ENCODE data around the gene FHIT.

The FHIT gene

DNA sequence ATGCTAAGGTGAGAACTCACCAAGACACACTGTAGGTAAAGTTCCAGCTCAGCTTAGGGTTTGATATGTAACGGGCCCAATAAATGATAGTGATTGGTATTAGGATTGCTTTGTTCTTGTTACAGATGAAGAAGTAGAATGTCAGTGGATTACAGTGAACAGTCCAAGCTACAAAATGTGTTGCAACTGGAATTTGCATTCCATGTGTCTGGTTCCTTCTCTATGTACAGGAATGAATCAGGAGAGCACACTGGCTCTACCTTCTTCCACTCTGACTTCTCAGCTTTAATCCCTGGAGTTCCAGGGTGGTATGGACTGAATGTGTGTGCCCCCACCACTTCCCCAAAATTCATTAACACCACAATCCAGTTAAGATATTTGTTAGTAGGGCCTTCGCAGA, 1471.0 kb downstream of the FHIT start:
- H3K27ac ChIP-seq: no peak overlapping the region
- H3K36me3 ChIP-seq: no peaks in the 10 kb centered on the region
- no peaks in the 10 kb centered on the region for H3K9me3 ChIP-seq
- H3K4me3 ChIP-seq: no peak overlapping the region
- no peaks in the 10 kb centered on the region for H4K20me1 ChIP-seq
- TF ChIP-seq Cebpa-rat (IDR thresholded peaks at IDR 0.05): no peak
- peaks cover 9% of the 10 kb centered on the region for H3K4me1 ChIP-seq
- no peak overlapping the region for H3K9ac ChIP-seq
- no peak overlapping the region for H3K4me2 ChIP-seq
- H3K27me3 ChIP-seq: no peaks in the 10 kb centered on the region

DNA sequence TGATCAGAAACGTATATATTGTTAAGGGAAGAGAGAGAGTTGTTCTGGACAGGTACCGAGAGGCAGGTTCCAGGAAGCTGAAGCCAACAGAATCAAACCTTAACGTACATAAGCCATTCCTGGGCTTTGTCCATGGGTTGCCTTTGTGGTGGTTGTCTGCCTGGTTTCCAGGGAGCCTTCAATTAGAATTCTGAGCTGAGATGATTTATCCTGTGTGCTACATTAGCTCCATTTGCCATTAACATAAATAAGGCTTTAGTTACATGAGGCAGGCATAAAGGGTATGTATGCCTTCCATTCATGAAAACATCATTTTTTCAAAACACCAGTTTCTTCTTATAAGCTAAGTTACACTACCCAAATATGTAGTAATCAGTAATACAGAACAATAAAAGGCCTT, 1472.0 kb downstream of the FHIT start:
- Histone ChIP-seq H3K9me3 (no peaks in the 10 kb centered on the region), H4K20me1 (no peaks in the 10 kb centered on the region), H3K4me1 (peaks cover 9% of the 10 kb centered on the region), H3K4me3 (no peak overlapping the region), H3K27me3 (no peaks in the 10 kb centered on the region), H3K9ac (no peak overlapping the region), H3K27ac (no peak overlapping the region), H3K36me3 (no peaks in the 10 kb centered on the region), H3K4me2 (no peak overlapping the region)
- no peak for TF ChIP-seq Cebpa-rat (IDR thresholded peaks at IDR 0.05)

DNA sequence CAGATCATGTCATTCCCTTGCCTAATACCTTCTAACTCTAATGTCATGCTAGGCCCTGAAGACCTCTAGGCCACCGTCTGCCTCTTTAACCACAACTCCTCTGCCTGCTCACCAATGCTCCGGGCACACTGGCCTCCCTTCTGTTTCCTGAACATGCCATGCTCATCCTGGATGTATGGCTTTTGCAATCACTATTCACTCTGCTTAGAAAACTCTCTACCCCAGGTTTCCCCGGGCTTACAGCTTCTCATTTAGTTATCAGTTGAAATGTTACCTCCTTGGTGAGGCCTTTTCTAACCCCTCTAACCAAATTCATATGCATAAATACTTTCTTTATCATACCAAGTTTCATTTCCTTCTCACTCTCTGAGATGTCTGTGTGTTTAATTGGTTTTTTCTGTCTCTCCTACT, 1473.6 kb downstream of the FHIT start:
- Histone ChIP-seq H3K9ac (no peak overlapping the region), H3K27ac (no peak overlapping the region), H3K27me3 (no peaks in the 10 kb centered on the region), H4K20me1 (no peaks in the 10 kb centered on the region), H3K9me3 (no peaks in the 10 kb centered on the region), H3K36me3 (no peaks in the 10 kb centered on the region), H3K4me1 (peaks cover 3% of the 10 kb centered on the region), H3K4me3 (no peak overlapping the region), H3K4me2 (no peak overlapping the region)
- TF ChIP-seq Cebpa-rat (IDR thresholded peaks at IDR 0.05): no peak

DNA sequence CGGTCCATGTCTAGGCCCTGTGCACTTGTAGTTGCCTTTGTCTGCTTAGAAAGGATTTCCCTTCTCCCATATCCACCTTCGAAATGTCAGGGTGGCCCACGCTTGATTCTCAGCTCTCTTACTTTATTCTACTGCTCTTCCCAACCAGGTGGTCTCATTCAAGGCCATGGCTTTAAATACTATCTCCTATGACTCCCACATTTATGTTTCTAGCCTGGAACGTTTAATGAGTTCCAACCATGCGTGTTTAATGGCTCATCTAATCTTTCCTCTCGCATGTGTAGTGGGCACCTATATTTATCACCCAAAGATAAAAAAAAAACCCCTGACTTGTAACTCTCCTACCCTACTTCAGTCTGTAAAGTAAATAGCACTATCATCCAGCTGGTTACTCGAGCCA, 1474.2 kb downstream of the FHIT start:
- no peak overlapping the region for H3K4me3 ChIP-seq
- no peaks in the 10 kb centered on the region for H3K9me3 ChIP-seq
- no peaks in the 10 kb centered on the region for H4K20me1 ChIP-seq
- no peaks in the 10 kb centered on the region for H3K27me3 ChIP-seq
- peaks cover 9% of the 10 kb centered on the region for H3K4me1 ChIP-seq
- no peaks in the 10 kb centered on the region for H3K36me3 ChIP-seq
- no peak overlapping the region for H3K4me2 ChIP-seq
- no peak overlapping the region for H3K27ac ChIP-seq
- TF ChIP-seq Cebpa-rat (IDR thresholded peaks at IDR 0.05): no peak
- no peak overlapping the region for H3K9ac ChIP-seq

DNA sequence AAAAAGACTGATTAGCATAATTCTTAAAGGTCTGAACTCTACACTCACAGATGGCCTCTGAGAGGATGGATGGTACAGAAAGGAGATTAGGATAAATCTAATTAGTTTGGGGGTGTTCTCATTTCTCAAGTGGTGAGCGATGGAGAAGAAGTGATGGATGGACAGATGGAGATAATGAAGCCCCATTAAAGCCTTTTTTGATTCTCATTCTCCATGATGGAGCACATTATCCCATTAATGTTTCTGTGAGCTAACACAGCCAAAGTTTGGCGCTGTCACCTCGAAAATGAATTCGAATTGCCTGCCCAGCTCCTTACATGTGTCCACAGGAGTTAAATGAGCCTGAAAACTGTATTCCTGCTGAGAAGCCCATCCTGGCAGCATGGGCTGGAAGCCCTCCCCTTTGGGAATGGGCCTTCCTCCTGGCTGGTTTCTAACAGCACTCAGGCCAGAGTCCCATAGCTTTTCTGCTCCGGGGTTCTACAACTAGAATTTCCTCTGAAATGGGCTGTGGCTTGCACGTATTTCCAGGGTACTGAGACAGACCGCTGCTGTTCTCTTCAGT, 1475.4 kb downstream of the FHIT start:
- TF ChIP-seq Cebpa-rat (IDR thresholded peaks at IDR 0.05): no peak

DNA sequence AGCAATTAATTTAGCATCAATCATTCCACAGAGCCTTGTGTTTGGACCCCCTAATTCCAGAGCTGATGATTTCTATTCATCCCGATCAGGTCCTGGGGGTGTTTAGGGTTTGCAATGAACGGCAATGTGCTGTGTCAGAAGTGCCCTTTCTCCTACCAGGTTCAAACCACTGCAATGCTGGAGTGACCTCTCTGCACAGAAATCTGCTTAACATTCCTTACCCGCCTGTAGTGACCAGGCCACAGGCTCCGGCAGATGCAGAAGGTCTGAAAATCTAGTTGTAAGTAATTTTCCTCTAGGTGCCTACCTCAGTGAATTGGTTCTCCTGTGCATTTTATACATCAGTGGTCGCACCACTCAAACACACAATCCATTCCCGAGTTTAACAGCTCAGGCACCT, 1476.1 kb downstream of the FHIT start:
- H3K36me3 ChIP-seq: no peaks in the 10 kb centered on the region
- H3K9ac ChIP-seq: no peak overlapping the region
- H3K27me3 ChIP-seq: no peaks in the 10 kb centered on the region
- no peak overlapping the region for H3K4me2 ChIP-seq
- H4K20me1 ChIP-seq: no peaks in the 10 kb centered on the region
- H3K4me3 ChIP-seq: no peak overlapping the region
- H3K4me1 ChIP-seq: peaks cover 11% of the 10 kb centered on the region
- no peaks in the 10 kb centered on the region for H3K9me3 ChIP-seq
- TF ChIP-seq Cebpa-rat (IDR thresholded peaks at IDR 0.05): no peak
- H3K27ac ChIP-seq: no peak overlapping the region

More for the DNA sequence above, 1475.4 kb downstream of the FHIT start:
- H3K9me3 ChIP-seq: no peaks in the 10 kb centered on the region
- no peak overlapping the region for H3K9ac ChIP-seq
- H3K27me3 ChIP-seq: no peaks in the 10 kb centered on the region
- no peaks in the 10 kb centered on the region for H4K20me1 ChIP-seq
- H3K36me3 ChIP-seq: no peaks in the 10 kb centered on the region
- no peak overlapping the region for H3K4me2 ChIP-seq
- peaks cover 11% of the 10 kb centered on the region for H3K4me1 ChIP-seq
- H3K27ac ChIP-seq: no peak overlapping the region
- H3K4me3 ChIP-seq: no peak overlapping the region

DNA sequence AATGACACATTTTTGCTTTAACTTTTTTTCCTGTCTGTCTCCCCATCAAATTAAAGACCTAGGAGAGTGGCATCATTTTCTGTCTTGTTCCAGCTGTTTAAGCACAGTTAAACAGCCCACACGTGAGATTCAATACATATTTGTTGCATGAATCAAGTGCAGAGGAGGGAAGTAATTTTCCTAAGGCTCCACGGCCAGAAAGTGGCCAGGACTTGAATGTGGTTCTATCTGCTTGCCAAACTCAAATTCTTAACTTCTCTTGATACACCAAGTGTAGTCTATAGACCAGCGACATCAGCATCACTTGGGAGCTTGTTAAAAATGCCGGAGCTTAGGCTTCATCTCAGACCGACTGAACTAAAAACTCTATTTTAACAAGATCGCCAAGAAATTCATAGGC, 1476.6 kb downstream of the FHIT start:
- Histone ChIP-seq H3K9me3 (no peaks in the 10 kb centered on the region), H3K4me2 (no peak overlapping the region), H3K9ac (no peak overlapping the region), H4K20me1 (no peaks in the 10 kb centered on the region), H3K27me3 (no peaks in the 10 kb centered on the region), H3K4me1 (peaks cover 11% of the 10 kb centered on the region), H3K4me3 (no peak overlapping the region), H3K36me3 (no peaks in the 10 kb centered on the region), H3K27ac (no peak overlapping the region)
- no peak for TF ChIP-seq Cebpa-rat (IDR thresholded peaks at IDR 0.05)

DNA sequence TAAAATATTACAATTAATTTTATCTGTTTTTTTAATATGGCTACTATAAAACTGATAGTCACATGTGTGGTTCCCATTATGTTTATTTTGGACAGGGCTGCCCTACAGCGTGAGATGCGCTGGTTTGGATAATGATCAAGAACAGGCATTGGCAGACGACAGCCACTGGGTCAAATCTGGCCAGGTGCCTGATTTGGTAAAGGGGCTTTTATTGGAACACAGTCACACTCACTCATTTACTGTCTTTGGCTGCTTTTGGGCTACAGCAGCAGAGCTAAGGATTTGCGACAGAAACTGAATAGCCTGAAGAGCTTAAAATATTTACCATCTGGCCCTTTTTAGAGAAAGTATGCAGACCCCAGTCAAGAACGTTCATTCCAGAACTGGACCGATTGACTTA, 1477.3 kb downstream of the FHIT start:
- no peak overlapping the region for H3K9ac ChIP-seq
- no peak overlapping the region for H3K4me3 ChIP-seq
- H3K27me3 ChIP-seq: no peaks in the 10 kb centered on the region
- no peaks in the 10 kb centered on the region for H3K36me3 ChIP-seq
- no peaks in the 10 kb centered on the region for H4K20me1 ChIP-seq
- H3K27ac ChIP-seq: no peak overlapping the region
- no peak for TF ChIP-seq Cebpa-rat (IDR thresholded peaks at IDR 0.05)
- H3K9me3 ChIP-seq: no peaks in the 10 kb centered on the region
- no peak overlapping the region for H3K4me2 ChIP-seq
- peaks cover 11% of the 10 kb centered on the region for H3K4me1 ChIP-seq

DNA sequence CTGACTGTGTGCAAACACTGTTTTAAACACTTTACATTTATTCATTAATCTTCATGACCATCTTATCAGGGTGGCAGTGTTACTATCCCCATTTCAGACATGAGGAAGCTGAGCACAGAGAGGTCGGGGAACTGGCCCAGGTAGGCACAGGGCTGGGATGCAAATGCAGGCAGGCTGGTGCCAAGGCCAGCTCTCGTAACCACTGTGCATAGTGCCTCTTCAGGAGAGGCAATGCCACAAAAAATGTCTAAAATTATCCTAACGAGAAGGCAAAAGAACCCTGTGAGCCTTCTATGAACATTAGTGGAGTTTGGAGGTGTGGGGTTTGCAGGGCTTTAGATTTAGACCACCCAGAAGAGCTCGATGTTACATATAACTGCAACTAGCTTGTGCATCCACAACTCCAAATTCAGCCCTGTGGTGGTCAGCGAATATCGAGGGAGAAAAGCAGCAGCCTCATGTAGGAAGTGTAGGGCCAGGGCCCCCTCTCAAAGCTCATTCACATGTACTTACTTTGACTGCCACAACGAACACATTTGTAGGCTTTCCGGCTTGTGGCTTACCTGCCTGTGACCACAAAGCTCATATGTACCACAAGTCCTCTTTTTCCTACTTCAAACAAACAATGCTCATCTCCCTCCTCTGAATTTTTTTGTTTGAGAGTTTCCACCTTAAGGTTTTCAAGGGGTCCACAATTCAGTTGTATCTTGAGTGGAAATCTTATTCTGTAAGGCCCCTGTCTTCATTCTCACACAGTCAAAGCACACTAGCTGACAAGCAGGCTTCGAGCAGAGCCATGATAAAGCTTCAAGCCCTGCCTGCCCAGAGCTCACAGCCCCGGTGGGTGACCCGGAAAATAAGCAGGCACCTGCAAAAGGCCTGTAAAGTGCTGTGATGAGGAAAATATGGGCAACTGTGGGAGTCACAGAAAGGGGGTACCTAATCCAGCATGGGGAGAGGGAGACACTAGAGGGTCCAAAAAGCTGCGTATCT, 1478.5 kb downstream of the FHIT start:
- Histone ChIP-seq H3K27ac (no peak overlapping the region), H3K27me3 (no peaks in the 10 kb centered on the region), H3K4me2 (peak overlapping the region; percentile 40), H4K20me1 (no peaks in the 10 kb centered on the region), H3K9me3 (no peaks in the 10 kb centered on the region), H3K4me1 (peaks cover 11% of the 10 kb centered on the region), H3K9ac (no peak overlapping the region), H3K4me3 (no peak overlapping the region), H3K36me3 (no peaks in the 10 kb centered on the region)
- no peak for TF ChIP-seq Cebpa-rat (IDR thresholded peaks at IDR 0.05)

DNA sequence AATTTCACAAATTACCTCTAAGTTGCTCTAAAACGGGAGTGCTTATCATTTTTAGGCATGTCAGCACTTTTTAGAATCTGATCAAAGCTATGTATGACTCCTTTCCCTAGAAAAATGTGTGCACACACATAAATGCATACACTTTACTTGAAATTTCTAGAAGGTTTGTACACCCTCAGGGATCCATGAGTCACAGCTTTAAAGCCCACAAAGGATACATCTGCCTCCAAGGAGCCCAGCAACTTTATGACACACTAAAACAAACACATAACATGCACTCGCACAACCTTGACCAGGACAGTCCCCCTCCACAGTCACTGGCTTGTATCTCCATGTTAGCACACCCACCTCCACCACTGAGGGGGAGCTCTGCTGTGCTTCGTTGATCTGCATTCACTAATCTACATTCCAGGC, 1479.5 kb downstream of the FHIT start:
- Histone ChIP-seq H3K4me3 (no peak overlapping the region), H3K36me3 (no peaks in the 10 kb centered on the region), H3K4me2 (no peak overlapping the region), H3K27ac (no peak overlapping the region), H3K27me3 (no peaks in the 10 kb centered on the region), H4K20me1 (no peaks in the 10 kb centered on the region), H3K9me3 (no peaks in the 10 kb centered on the region), H3K4me1 (peaks cover 11% of the 10 kb centered on the region), H3K9ac (no peak overlapping the region)
- no peak for TF ChIP-seq Cebpa-rat (IDR thresholded peaks at IDR 0.05)

Measured in BLaER1 (cell line).